Neural cell (in vitro differentiated cells): Measurements from ENCODE around the gene FAM117A.

ENCODE experiments used
- EP300 ChIP-seq: fragments of 450-650 bp; conservative IDR thresholded peaks from 2 replicates; pipeline ENCODE4 v1.6.1; 2014; ENCODE audit warnings: antibody characterized with exemption, mild to moderate bottlenecking, moderate library complexity; ENCODE audit not compliant: poor library complexity, severe bottlenecking
- REST ChIP-seq: IDR thresholded peaks from 2 replicates; pipeline ENCODE4 v1.6.1; 2012; ENCODE audit warnings: borderline replicate concordance

GRCh38 chr17:49753959-49754391, 10.0 kb downstream of the FAM117A start:
- no peak for TF ChIP-seq EP300
- no peak for TF ChIP-seq REST
